ENCODE data around the gene TRAM2. TPM values are rescaled to one million over a fixed set of nuclear protein-coding genes. Genes with fewer than 3 reads are reported as not detected.

TRAM2 gene
- total and polyA plus RNA-seq, 4 donors = 7.3 to 20.3 (median 13.0) TPM

- Histone ChIP-seq H3K27ac (ENCODE audit: low read depth in 1 of 2, low read length in 2 of 2) (no peak overlapping the region), H3K4me3 (ENCODE audit: low read depth in 1 of 3, low read length in 3 of 3) (no peak overlapping the region), H3K27me3 (ENCODE audit: control insufficient read depth in 4 of 4, insufficient read depth in 4 of 4, low read length in 3 of 4) (no peaks in the 10 kb centered on the region), H3K9me3 (ENCODE audit: control insufficient read depth in 4 of 4, low read length in 3 of 4) (peaks cover 0 to 9% (median 0%) of the 10 kb centered on the region in 4 donors), H3K9ac (ENCODE audit: low read depth in 1 of 2, low read length in 2 of 2) (no peak overlapping the region), H3K36me3 (ENCODE audit: control insufficient read depth in 4 of 4, insufficient read depth in 3 of 4, low read depth in 1 of 4, low read length in 3 of 4) (peaks cover 0 to 1% (median 0%) of the 10 kb centered on the region in 4 donors), H3K4me1 (ENCODE audit: control insufficient read depth in 4 of 4, insufficient read depth in 4 of 4, low read length in 3 of 4) (no peaks in the 10 kb centered on the region)
- WGBS = 71% methylated on average over 2 of the region's 2 CpGs
- TF ChIP-seq GABPA (IDR thresholded peaks at IDR 0.05 in 1 of 2, conservative IDR thresholded peaks at IDR 0.05 in 1 of 2) = no peak
- no peak for DNase-seq (ENCODE audit: low spot score)
Observed at GRCh38 chr6:52454556-52454955, 122.3 kb downstream of the TRAM2 start.

Other genes with a start within 250 kb of the TRAM2 start
- gene PAQR8, start 214.9 kb downstream of the TRAM2 start, total RNA-seq = 1 to 10 TPM in 1 of 2 donors, under 1 TPM in 1; 0.84 to 3.3 TPM
- under 1 TPM; 0.43 to 0.63 TPM for gene PAQR8, start 214.9 kb downstream of the TRAM2 start, polyA plus RNA-seq
- gene EFHC1, start 156.7 kb downstream of the TRAM2 start, total RNA-seq = 10 to 100 TPM in 1 of 2 donors, 1 to 10 TPM in 1; 3.7 to 10.1 TPM
- gene EFHC1, start 156.7 kb downstream of the TRAM2 start, polyA plus RNA-seq = 10 to 100 TPM in 1 of 2 donors, 1 to 10 TPM in 1; 3.3 to 11.3 TPM
- gene TMEM14A, start 94.1 kb upstream of the TRAM2 start, total RNA-seq = 10 to 100 TPM; 15.6 to 22.9 TPM
- 10 to 100 TPM; 23.0 to 63.6 TPM for gene TMEM14A, start 94.1 kb upstream of the TRAM2 start, polyA plus RNA-seq
- gene GSTA2, start 186.4 kb upstream of the TRAM2 start, total RNA-seq = 1 to 10 TPM; 2.0 to 2.2 TPM
- gene GSTA2, start 186.4 kb upstream of the TRAM2 start, polyA plus RNA-seq = 100 to 1,000 TPM in 1 of 2 donors, 1 to 10 TPM in 1; 1.4 to 110 TPM
- gene GSTA1, start 226.8 kb upstream of the TRAM2 start, total RNA-seq = 100 to 1,000 TPM in 1 of 2 donors, 10 to 100 TPM in 1; 59.4 to 160 TPM
- 100 to 1,000 TPM; 131 to 247 TPM for gene GSTA1, start 226.8 kb upstream of the TRAM2 start, polyA plus RNA-seq

Data from liver (tissue), 9 donors.